ENCODE measurements around the gene PPARA.

PPARA gene

GRCh38 chr22:46122980-46123693 is 27.2 kb upstream of the PPARA start:
- TF ChIP-seq, protein P1, sequence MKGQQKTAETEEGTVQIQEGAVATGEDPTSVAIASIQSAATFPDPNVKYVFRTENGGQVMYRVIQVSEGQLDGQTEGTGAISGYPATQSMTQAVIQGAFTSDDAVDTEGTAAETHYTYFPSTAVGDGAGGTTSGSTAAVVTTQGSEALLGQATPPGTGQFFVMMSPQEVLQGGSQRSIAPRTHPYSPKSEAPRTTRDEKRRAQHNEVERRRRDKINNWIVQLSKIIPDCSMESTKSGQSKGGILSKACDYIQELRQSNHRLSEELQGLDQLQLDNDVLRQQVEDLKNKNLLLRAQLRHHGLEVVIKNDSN (IDR thresholded peaks at IDR 0.05): no peak
- TF ChIP-seq EP300 (IDR thresholded peaks at IDR 0.05; ENCODE audit: borderline replicate concordance) (no peak), ZBTB7A (IDR thresholded peaks at IDR 0.05; ENCODE audit: low read depth) (no peak)
- TF ChIP-seq, protein P2, sequence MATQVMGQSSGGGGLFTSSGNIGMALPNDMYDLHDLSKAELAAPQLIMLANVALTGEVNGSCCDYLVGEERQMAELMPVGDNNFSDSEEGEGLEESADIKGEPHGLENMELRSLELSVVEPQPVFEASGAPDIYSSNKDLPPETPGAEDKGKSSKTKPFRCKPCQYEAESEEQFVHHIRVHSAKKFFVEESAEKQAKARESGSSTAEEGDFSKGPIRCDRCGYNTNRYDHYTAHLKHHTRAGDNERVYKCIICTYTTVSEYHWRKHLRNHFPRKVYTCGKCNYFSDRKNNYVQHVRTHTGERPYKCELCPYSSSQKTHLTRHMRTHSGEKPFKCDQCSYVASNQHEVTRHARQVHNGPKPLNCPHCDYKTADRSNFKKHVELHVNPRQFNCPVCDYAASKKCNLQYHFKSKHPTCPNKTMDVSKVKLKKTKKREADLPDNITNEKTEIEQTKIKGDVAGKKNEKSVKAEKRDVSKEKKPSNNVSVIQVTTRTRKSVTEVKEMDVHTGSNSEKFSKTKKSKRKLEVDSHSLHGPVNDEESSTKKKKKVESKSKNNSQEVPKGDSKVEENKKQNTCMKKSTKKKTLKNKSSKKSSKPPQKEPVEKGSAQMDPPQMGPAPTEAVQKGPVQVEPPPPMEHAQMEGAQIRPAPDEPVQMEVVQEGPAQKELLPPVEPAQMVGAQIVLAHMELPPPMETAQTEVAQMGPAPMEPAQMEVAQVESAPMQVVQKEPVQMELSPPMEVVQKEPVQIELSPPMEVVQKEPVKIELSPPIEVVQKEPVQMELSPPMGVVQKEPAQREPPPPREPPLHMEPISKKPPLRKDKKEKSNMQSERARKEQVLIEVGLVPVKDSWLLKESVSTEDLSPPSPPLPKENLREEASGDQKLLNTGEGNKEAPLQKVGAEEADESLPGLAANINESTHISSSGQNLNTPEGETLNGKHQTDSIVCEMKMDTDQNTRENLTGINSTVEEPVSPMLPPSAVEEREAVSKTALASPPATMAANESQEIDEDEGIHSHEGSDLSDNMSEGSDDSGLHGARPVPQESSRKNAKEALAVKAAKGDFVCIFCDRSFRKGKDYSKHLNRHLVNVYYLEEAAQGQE (IDR thresholded peaks at IDR 0.05; ENCODE audit: low read depth): no peak

- TF ChIP-seq CREB1 (IDR thresholded peaks at IDR 0.05; ENCODE audit: low read depth) (no peak), RAD21 (IDR thresholded peaks at IDR 0.05; ENCODE audit: low read depth) (no peak), FOXM1 (IDR thresholded peaks at IDR 0.05; ENCODE audit: borderline replicate concordance, low read depth) (no peak)
Measured at GRCh38 chr22:46123694-46124382, 26.5 kb upstream of the PPARA start.

DNA sequence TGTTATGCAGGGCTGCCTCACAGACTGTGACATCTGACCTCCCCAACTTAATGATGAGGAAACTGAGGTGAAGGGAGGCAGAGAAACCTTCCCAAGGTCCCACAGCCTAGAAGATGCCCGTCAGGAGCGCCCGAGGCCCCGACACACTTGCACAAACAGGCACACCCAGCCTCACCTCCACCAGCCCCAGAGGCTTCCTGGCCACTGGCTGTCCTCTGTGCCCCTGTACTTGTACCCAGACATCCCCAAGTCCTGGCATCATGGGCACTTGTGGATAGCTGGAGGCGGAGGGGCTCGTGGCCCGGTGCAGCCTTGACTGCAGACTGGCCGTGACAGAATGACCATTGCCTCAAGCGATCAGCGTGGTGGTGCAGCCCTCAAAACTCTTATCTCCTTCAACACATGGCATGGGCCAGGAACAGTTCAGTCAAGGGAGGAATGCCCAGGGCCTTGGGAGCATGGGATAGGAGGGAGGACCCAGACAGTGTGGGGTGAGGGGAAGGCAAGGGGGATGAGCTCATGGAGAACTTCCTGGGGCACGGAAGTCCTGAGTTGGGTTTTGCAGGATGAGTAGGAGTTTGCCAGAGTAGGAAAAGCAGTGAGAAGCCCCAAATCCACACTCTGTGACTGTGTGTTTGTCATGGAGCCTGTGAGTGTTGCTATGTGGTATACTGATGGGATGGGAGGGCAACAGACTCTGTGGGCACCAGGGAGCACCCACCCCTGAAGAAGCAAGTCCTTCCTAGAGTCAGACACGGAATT is 25.8 kb upstream of the PPARA start:
- TF ChIP-seq RAD21 (IDR thresholded peaks at IDR 0.05; ENCODE audit: low read depth): no peak
- no peak for TF ChIP-seq TEAD4 (IDR thresholded peaks at IDR 0.05)
- TF ChIP-seq CEBPB (IDR thresholded peaks at IDR 0.05): no peak
- TF ChIP-seq, protein P2 (IDR thresholded peaks at IDR 0.05; ENCODE audit: low read depth): no peak
- no peak for TF ChIP-seq EGR1 (IDR thresholded peaks at IDR 0.05)
- no peak for TF ChIP-seq TAF1 (IDR thresholded peaks at IDR 0.05; ENCODE audit: low read depth)
- TF ChIP-seq MAX (IDR thresholded peaks at IDR 0.05): no peak
- TF ChIP-seq NFIC (IDR thresholded peaks at IDR 0.05): no peak
- no peak for TF ChIP-seq EP300 (IDR thresholded peaks at IDR 0.05; ENCODE audit: borderline replicate concordance)
- TF ChIP-seq ZBTB7A (IDR thresholded peaks at IDR 0.05; ENCODE audit: low read depth): no peak
- TF ChIP-seq, protein P1 (IDR thresholded peaks at IDR 0.05): no peak
- no peak for TF ChIP-seq CREB1 (IDR thresholded peaks at IDR 0.05; ENCODE audit: low read depth)
- no peak for TF ChIP-seq TCF12 (IDR thresholded peaks at IDR 0.05; ENCODE audit: low read depth)

- TF ChIP-seq NFIC (IDR thresholded peaks at IDR 0.05) (no peak), TEAD4 (IDR thresholded peaks at IDR 0.05) (no peak), CEBPB (IDR thresholded peaks at IDR 0.05) (no peak), EGR1 (IDR thresholded peaks at IDR 0.05) (no peak), RAD21 (IDR thresholded peaks at IDR 0.05; ENCODE audit: low read depth) (no peak), CREB1 (IDR thresholded peaks at IDR 0.05; ENCODE audit: low read depth) (no peak), FOXM1 (IDR thresholded peaks at IDR 0.05; ENCODE audit: borderline replicate concordance, low read depth) (no peak), EP300 (IDR thresholded peaks at IDR 0.05; ENCODE audit: borderline replicate concordance) (no peak), TCF12 (IDR thresholded peaks at IDR 0.05; ENCODE audit: low read depth) (no peak), YY1 (IDR thresholded peaks at IDR 0.05; ENCODE audit: low read depth) (no peak), TAF1 (IDR thresholded peaks at IDR 0.05; ENCODE audit: low read depth) (no peak), ZBTB7A (IDR thresholded peaks at IDR 0.05; ENCODE audit: low read depth) (no peak), MAX (IDR thresholded peaks at IDR 0.05) (no peak)
- TF ChIP-seq, protein P1 (IDR thresholded peaks at IDR 0.05): no peak
- TF ChIP-seq, protein P2 (IDR thresholded peaks at IDR 0.05; ENCODE audit: low read depth): no peak
Measured at GRCh38 chr22:46125311-46125710, 25.0 kb upstream of the PPARA start.
